ENCODE data around the gene ZNF804A.

GRCh38 chr2:184921676-184922075, 323.3 kb downstream of the ZNF804A start:
- TF ChIP-seq CTCF (IDR thresholded peaks at IDR 0.05) (no peak), POLR2A (IDR thresholded peaks at IDR 0.05) (no peak)
